SK-N-SH (cell line): ENCODE data around the gene PELI1. TPM values are rescaled to one million over a fixed set of nuclear protein-coding genes. Genes with fewer than 3 reads are reported as not detected.
A peak's percentile ranks its signal among the peaks of the same experiment; 100 is the strongest.

Experiments used
- CTCF ChIA-PET: fragments of 300-600, 350-600 bp; formaldehyde crosslinking; extraction: SDS; loops from one replicate; lab custom pipeline; 2021; lab: Yijun Ruan, JAX
- POLR2A ChIA-PET: fragments of 350-600 bp; sonication (Branson Sonifier 250); formaldehyde crosslinking; extraction: SDS; loops from one replicate; lab custom pipeline; 2020; ENCODE audit warnings: antibody characterized with exemption, inconsistent platforms; lab: Yijun Ruan, JAX
- DNase-seq: peaks from one replicate; pipeline ENCODE4 v3.0.0; 2012
- H2AFZ ChIP-seq: fragments of 200-600 bp; sonication (generic); 2 replicates; pipeline ENCODE4 v1.8.1; 2016; ENCODE audit warnings: antibody characterized with exemption, mild to moderate bottlenecking, low read depth
- H3F3A ChIP-seq: fragments of 200-600 bp; sonication (generic); replicated peaks from 2 replicates; pipeline ENCODE3; 2016; ENCODE audit warnings: antibody characterized with exemption, mild to moderate bottlenecking; ENCODE audit not compliant: insufficient read depth
- H3K27ac ChIP-seq, 2 experiments: fragments of 200-500 bp in 1 of 2; fragments of 200-600 bp in 1 of 2; sonication (Bioruptor generic) in 1 of 2; sonication (generic), shearing (Covaris generic) in 1 of 2; 2 replicates each; pipeline versions ENCODE4 v1.5.1 to v1.6.1; 2014 to 2016; ENCODE audit warnings: low read depth in 2 of 2, inconsistent platforms in 1 of 2, low read length in 1 of 2, mild to moderate bottlenecking in 1 of 2, mixed read lengths in 1 of 2
- H3K27me3 ChIP-seq: fragments of 200-600 bp; sonication (generic), shearing (Covaris generic); 2 replicates; pipeline ENCODE4 v1.6.1; 2016; ENCODE audit warnings: mixed run types; ENCODE audit not compliant: insufficient read depth
- H3K36me3 ChIP-seq, 2 experiments: fragments of 200-500 bp in 1 of 2; fragments of 200-600 bp in 1 of 2; sonication (Bioruptor generic) in 1 of 2; sonication (generic) in 1 of 2; replicated peaks in 1 of 2; 2 replicates each; pipeline versions ENCODE3 to v1.5.1; 2014 to 2016; ENCODE audit warnings: low read length in 1 of 2, mild to moderate bottlenecking in 1 of 2; ENCODE audit not compliant: insufficient read depth in 2 of 2, control insufficient read depth in 1 of 2
- H3K4me1 ChIP-seq, 2 experiments: fragments of 200-500 bp in 1 of 2; fragments of 200-600 bp in 1 of 2; sonication (Bioruptor generic) in 1 of 2; sonication (generic), shearing (Covaris generic) in 1 of 2; 2 replicates each; pipeline versions ENCODE4 v1.5.1 to v1.6.1; 2014 to 2016; ENCODE audit warnings: low read depth in 1 of 2, low read length in 1 of 2, mixed run types in 1 of 2; ENCODE audit not compliant: insufficient read depth in 2 of 2, control insufficient read depth in 1 of 2
- H3K4me2 ChIP-seq: fragments of 200-600 bp; sonication (generic), shearing (Covaris generic); 2 replicates; pipeline ENCODE4 v1.6.1; 2017; ENCODE audit warnings: mixed run types
- H3K4me3 ChIP-seq, 2 experiments: fragments of 200-500 bp in 1 of 2; fragments of 200-600 bp in 1 of 2; sonication (Bioruptor generic) in 1 of 2; sonication (generic), shearing (Covaris generic) in 1 of 2; 2 replicates each; pipeline versions ENCODE4 v1.5.1 to v1.8.1; 2014 to 2016; ENCODE audit warnings: low read depth in 2 of 2, inconsistent platforms in 1 of 2, low read length in 1 of 2, mild to moderate bottlenecking in 1 of 2, mixed read lengths in 1 of 2, moderate library complexity in 1 of 2
- H3K79me2 ChIP-seq: fragments of 200-600 bp; sonication (generic); 2 replicates; pipeline ENCODE4 v1.8.1; 2017; ENCODE audit warnings: mild to moderate bottlenecking; ENCODE audit not compliant: insufficient read depth
- H3K9ac ChIP-seq: fragments of 200-600 bp; sonication (generic); 2 replicates; pipeline ENCODE4 v1.6.1; 2017; ENCODE audit warnings: mixed run types
- H3K9me2 ChIP-seq: fragments of 200-600 bp; sonication (generic); 2 replicates; pipeline ENCODE4 v1.6.1; 2017; ENCODE audit warnings: mixed run types
- H3K9me3 ChIP-seq: fragments of 200-600 bp; sonication (generic); 2 replicates; pipeline ENCODE4 v1.6.1; 2017; ENCODE audit warnings: mixed run types, mild to moderate bottlenecking, moderate library complexity
- H4K20me1 ChIP-seq: fragments of 200-600 bp; sonication (generic); 2 replicates; pipeline ENCODE4 v1.6.1; 2017; ENCODE audit warnings: mild to moderate bottlenecking, mixed run types; ENCODE audit not compliant: insufficient read depth
- ELF1 ChIP-seq: IDR thresholded peaks from 2 replicates; pipeline ENCODE4 v1.4.0; 2012
- EZH2phosphoT487 ChIP-seq: fragments of 200-600 bp; sonication (generic); IDR thresholded peaks from 2 replicates; pipeline ENCODE4 v1.6.1; 2017; ENCODE audit warnings: low read depth, mixed run types, mild to moderate bottlenecking, antibody characterized with exemption, moderate library complexity, borderline replicate concordance
- FOSL2 ChIP-seq: IDR thresholded peaks from 2 replicates; pipeline ENCODE4 v1.4.0; 2012; ENCODE audit warnings: low read depth, mild to moderate bottlenecking, moderate library complexity, borderline replicate concordance
- FOXJ3 ChIP-seq: sonication (generic); formaldehyde crosslinking; IDR thresholded peaks from 2 replicates; pipeline ENCODE4 v1.5.1; 2020; ENCODE audit warnings: mild to moderate bottlenecking, missing genetic modification reagents
- FOXM1 ChIP-seq: IDR thresholded peaks from 2 replicates; pipeline ENCODE4 v1.4.0; 2012; ENCODE audit warnings: low read depth, mild to moderate bottlenecking
- GATA2 ChIP-seq: sonication (generic); formaldehyde crosslinking; IDR thresholded peaks from 2 replicates; pipeline ENCODE4 v1.5.0; 2020; ENCODE audit warnings: mild to moderate bottlenecking, missing genetic modification reagents
- MEF2A ChIP-seq: IDR thresholded peaks from 2 replicates; pipeline ENCODE4 v1.4.0; 2012; ENCODE audit warnings: low read depth, borderline replicate concordance
- MXI1 ChIP-seq: IDR thresholded peaks from 2 replicates; pipeline ENCODE4 v1.6.1; 2012; ENCODE audit warnings: mild to moderate bottlenecking, low read depth, low read length, improper control_type of control experiment
- POLR2AphosphoS5 ChIP-seq: IDR thresholded peaks from 2 replicates; pipeline ENCODE4 v1.6.1; 2012; ENCODE audit warnings: low read depth, low read length
- RCOR1 ChIP-seq: fragments of 150-350 bp; IDR thresholded peaks from 2 replicates; pipeline ENCODE4 v1.6.1; 2017; ENCODE audit warnings: antibody characterized with exemption, low read length
- REST ChIP-seq: IDR thresholded peaks from 2 replicates; pipeline ENCODE4 v1.6.1; 2012; ENCODE audit warnings: mild to moderate bottlenecking, low read depth, low read length, moderate library complexity
- SIN3A ChIP-seq: IDR thresholded peaks from 2 replicates; pipeline ENCODE4 v1.6.1; 2012; ENCODE audit warnings: low read depth, mild to moderate bottlenecking, low read length, moderate library complexity, borderline replicate concordance
- TAF1 ChIP-seq: IDR thresholded peaks from 2 replicates; pipeline ENCODE4 v1.6.1; 2012; ENCODE audit warnings: low read depth, mild to moderate bottlenecking, low read length, moderate library complexity, borderline replicate concordance
- TEAD4 ChIP-seq: IDR thresholded peaks from 2 replicates; pipeline ENCODE4 v1.4.0; 2012; ENCODE audit warnings: mild to moderate bottlenecking, borderline replicate concordance; ENCODE audit not compliant: insufficient read depth
- USF2 ChIP-seq: fragments of 150-350 bp; IDR thresholded peaks from 2 replicates; pipeline ENCODE4 v1.6.1; 2017; ENCODE audit warnings: antibody characterized with exemption, low read length, low read depth, borderline replicate concordance
- WGBS: methylation state at CpG from one replicate; pipeline ENCODE4 v1.1.6; 2017; ENCODE audit warnings: low lambda C conversion rate; 5-methylcytosine and 5-hydroxymethylcytosine counted together
- polyA plus RNA-seq, 3 experiments: library from polyadenylated mRNA; depleted of rRNA; stranded (reverse); fragments of >200 nt; gene quantifications; 2 replicates each; pipeline ENCODE4 v1.2.3, GENCODE V29; 2012
- TF ChIP-seq, protein P1 (sequence below): IDR thresholded peaks from 2 replicates; pipeline ENCODE4 v1.4.0; 2012; ENCODE audit warnings: low read depth, borderline replicate concordance
- TF ChIP-seq, protein P2 (sequence below): IDR thresholded peaks from 2 replicates; pipeline ENCODE4 v1.4.0; 2012; ENCODE audit warnings: low read depth

PELI1 gene
- polyA plus RNA-seq, 1 of the 3 experiments (the other 2 are of a cell fraction) = 4.2 TPM

- no peak for TF ChIP-seq RCOR1
- no peak for TF ChIP-seq TAF1
Observed at GRCh38 chr2:64056021-64056420, 88.2 kb downstream of the PELI1 start (continued).

DNA sequence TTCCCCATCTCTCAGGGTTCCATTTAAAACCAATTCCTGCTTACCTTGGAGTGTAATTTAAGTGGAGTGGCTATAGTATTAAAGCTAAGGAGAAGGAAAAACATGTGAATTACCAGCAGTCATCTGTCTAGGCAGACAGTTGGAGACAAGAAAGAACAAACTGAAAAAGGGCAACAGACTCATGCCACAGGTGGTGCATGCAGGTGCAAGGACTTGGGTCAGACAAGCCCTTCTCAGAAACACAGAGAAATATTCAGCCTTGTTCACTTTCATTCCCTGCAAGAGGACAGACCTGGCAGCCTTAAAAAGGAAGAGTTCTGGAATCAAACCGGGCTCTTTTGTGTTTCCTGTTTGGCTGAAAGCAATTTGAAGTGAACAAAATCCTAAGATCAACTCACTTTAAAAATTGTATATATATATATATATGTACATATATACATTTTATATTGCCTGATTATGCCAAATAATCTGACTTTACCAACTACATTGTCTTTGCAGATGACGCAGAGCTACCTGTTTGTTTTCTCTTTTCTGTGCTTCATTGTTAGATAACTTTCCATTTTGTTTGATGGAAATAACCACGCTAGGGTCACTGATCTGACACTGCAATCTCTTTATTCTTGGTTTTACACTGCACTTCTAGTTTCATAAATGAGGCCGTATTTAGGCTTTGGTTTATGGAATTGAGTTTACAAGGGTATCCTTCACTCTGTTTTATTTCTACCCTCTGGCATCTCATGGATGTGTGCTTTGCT, 89.9 kb downstream of the PELI1 start:
- WGBS = 79% methylated on average over 4 of the region's 4 CpGs
- H3K9me3 ChIP-seq = no peaks in the 10 kb centered on the region
- peaks cover 0 to 19% of the 10 kb centered on the region in 2 experiments; a peak in 2 of 4 replicates for H3K4me1 ChIP-seq
- H3K4me2 ChIP-seq = no peak overlapping the region
- H3K27ac ChIP-seq = peak overlapping the region in 1 of 2 experiments; percentile 93; a peak in 2 of 4 replicates
- no peaks in the 10 kb centered on the region for H3K9me2 ChIP-seq
- H3K9ac ChIP-seq = no peak overlapping the region
- CTCF ChIA-PET = interaction anchor here (9.9 kb wide), 1 partner anchor 274 kb away, joined by 235 read pairs; no protein-coding TSS in a partner anchor
- TF ChIP-seq FOSL2 (no peak), POLR2AphosphoS5 (no peak), MEF2A (no peak), ELF1 (no peak), GATA2 (CRISPR knock-in tag) (no peak), SIN3A (no peak), MXI1 (no peak), FOXM1 (no peak)
- TF ChIP-seq, protein P1, sequence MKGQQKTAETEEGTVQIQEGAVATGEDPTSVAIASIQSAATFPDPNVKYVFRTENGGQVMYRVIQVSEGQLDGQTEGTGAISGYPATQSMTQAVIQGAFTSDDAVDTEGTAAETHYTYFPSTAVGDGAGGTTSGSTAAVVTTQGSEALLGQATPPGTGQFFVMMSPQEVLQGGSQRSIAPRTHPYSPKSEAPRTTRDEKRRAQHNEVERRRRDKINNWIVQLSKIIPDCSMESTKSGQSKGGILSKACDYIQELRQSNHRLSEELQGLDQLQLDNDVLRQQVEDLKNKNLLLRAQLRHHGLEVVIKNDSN = no peak
- TF ChIP-seq, protein P2, sequence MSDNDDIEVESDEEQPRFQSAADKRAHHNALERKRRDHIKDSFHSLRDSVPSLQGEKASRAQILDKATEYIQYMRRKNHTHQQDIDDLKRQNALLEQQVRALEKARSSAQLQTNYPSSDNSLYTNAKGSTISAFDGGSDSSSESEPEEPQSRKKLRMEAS = no peak
- POLR2A ChIA-PET = no interaction called here
- H3K27me3 ChIP-seq = no peaks in the 10 kb centered on the region
- no peaks in the 10 kb centered on the region for H3F3A ChIP-seq
- H2AFZ ChIP-seq = no peak overlapping the region
- no peak for DNase-seq
- H3K4me3 ChIP-seq = no peak overlapping the region
- H3K79me2 ChIP-seq = no peaks in the 10 kb centered on the region
- H4K20me1 ChIP-seq = no peaks in the 10 kb centered on the region
- H3K36me3 ChIP-seq = no peaks in the 10 kb centered on the region

DNA sequence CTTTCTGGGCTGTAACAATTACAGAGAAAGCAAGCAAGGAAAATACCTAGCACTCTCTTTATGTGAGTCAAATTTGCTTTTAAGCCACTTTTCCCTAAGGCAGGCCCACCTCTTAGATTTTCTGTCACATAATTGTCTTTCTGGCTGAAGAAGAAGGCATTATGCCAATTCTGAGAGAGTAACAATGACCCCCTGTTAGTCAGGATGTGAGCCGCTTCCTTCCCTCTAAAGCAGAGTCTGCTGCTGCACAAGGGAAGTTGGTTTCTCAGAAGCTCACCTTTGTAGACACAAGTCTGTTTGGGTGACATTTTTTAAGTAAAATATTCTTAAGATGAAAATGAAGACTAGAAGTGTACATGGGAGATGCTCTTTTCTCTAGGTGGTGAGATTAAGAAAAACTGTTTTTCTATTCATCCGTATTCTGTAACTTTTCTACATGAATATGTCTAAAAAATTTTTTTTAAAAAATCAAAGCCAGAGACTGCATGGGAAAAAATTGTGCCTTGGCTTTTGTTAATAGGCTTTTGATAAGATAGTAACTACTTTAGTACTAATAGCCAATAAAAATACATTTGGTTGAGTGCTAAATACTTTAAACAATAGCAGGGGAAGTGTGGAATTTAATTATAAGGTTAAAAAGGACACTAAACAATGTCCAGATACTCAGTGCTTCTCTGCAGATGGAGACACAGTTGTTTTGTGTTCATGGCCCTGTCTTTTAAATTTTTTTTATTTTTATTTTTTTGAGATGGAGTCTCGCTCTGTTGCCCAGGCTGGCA, 91.6 kb downstream of the PELI1 start:
- H3K27ac ChIP-seq = peak overlapping the region in 1 of 2 experiments; percentile 93; a peak in 2 of 4 replicates
- H3K9me2 ChIP-seq = no peaks in the 10 kb centered on the region
- H3K79me2 ChIP-seq = no peaks in the 10 kb centered on the region
- no peak overlapping the region for H2AFZ ChIP-seq
- no peaks in the 10 kb centered on the region for H3K9me3 ChIP-seq
- peak; percentile 39 for DNase-seq
- peaks cover 0 to 19% of the 10 kb centered on the region in 2 experiments; a peak in 2 of 4 replicates for H3K4me1 ChIP-seq
- no peaks in the 10 kb centered on the region for H4K20me1 ChIP-seq
- no peaks in the 10 kb centered on the region for H3K27me3 ChIP-seq
- H3K4me3 ChIP-seq = no peak overlapping the region
- ChIA-PET CTCF (interaction anchor here (0.5 to 9.9 kb wide), 3 partner anchors 21 to 435 kb away, joined by 3 to 235 read pairs (median 16); no protein-coding TSS in a partner anchor), POLR2A (no interaction called here)
- no peaks in the 10 kb centered on the region for H3F3A ChIP-seq
- no peaks in the 10 kb centered on the region for H3K36me3 ChIP-seq
- H3K9ac ChIP-seq = no peak overlapping the region
- 82% methylated on average over 3 of the region's 3 CpGs for WGBS
- H3K4me2 ChIP-seq = no peak overlapping the region
- TF ChIP-seq EZH2phosphoT487 (no peak), REST (no peak), SIN3A (no peak), FOXJ3 (no peak), USF2 (no peak), TEAD4 (no peak)
